ENCODE measurements around the gene CFAP210. TPM values are rescaled to one million over a fixed set of nuclear protein-coding genes. Genes with fewer than 3 reads are reported as not detected.
A peak's percentile ranks its signal among the peaks of the same experiment; 100 is the strongest.

CFAP210 gene
- total and polyA plus RNA-seq, 9 of the 15 experiments (the other 6 are each of a cell fraction or from before 2014, with no cell fraction given): 0.75 to 3.6 (median 1.3) TPM

DNA sequence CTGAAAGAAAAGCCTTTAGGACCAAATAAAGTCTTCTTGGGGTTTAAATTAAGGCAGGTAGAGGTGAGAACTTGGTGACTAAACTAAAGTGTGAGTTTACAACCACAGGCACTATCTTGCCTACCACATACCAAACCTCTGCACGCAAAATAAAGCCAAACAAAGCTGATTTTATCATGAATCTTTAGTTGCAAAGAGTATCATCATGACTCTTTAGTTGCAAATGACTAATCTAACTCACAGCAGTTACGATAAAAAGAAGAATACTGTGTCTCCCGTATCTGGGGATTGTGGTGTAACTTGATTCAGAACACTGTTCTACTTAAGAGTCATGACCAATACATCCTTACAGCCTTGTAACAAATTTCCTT lies 11.2 kb downstream of the CFAP210 start (continued):
- peak in 1 of 2 experiments; percentile 23; a peak in 1 of 4 replicates for TF ChIP-seq KDM1A (IDR thresholded peaks at IDR 0.05)
- TF ChIP-seq, protein P1, sequence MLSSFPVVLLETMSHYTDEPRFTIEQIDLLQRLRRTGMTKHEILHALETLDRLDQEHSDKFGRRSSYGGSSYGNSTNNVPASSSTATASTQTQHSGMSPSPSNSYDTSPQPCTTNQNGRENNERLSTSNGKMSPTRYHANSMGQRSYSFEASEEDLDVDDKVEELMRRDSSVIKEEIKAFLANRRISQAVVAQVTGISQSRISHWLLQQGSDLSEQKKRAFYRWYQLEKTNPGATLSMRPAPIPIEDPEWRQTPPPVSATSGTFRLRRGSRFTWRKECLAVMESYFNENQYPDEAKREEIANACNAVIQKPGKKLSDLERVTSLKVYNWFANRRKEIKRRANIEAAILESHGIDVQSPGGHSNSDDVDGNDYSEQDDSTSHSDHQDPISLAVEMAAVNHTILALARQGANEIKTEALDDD (IDR thresholded peaks at IDR 0.05): peak; percentile 86
- TF ChIP-seq NEUROD1 (IDR thresholded peaks at IDR 0.05; ENCODE audit: borderline replicate concordance, low read depth, low read length, partially characterized antibody): no peak
- peak; percentile 34; the same call in 1 of the 2 replicates for TF ChIP-seq ARID1B (IDR thresholded peaks at IDR 0.05)
- TF ChIP-seq GTF2A2 (tag; IDR thresholded peaks at IDR 0.05): no peak
- TF ChIP-seq, protein P2, sequence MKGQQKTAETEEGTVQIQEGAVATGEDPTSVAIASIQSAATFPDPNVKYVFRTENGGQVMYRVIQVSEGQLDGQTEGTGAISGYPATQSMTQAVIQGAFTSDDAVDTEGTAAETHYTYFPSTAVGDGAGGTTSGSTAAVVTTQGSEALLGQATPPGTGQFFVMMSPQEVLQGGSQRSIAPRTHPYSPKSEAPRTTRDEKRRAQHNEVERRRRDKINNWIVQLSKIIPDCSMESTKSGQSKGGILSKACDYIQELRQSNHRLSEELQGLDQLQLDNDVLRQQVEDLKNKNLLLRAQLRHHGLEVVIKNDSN (CRISPR knock-in tag; IDR thresholded peaks at IDR 0.05): no peak
- TF ChIP-seq, protein P3, sequence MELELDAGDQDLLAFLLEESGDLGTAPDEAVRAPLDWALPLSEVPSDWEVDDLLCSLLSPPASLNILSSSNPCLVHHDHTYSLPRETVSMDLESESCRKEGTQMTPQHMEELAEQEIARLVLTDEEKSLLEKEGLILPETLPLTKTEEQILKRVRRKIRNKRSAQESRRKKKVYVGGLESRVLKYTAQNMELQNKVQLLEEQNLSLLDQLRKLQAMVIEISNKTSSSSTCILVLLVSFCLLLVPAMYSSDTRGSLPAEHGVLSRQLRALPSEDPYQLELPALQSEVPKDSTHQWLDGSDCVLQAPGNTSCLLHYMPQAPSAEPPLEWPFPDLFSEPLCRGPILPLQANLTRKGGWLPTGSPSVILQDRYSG (tag; conservative IDR thresholded peaks at IDR 0.05; ENCODE audit: low read depth): no peak
- TF ChIP-seq, protein P4, sequence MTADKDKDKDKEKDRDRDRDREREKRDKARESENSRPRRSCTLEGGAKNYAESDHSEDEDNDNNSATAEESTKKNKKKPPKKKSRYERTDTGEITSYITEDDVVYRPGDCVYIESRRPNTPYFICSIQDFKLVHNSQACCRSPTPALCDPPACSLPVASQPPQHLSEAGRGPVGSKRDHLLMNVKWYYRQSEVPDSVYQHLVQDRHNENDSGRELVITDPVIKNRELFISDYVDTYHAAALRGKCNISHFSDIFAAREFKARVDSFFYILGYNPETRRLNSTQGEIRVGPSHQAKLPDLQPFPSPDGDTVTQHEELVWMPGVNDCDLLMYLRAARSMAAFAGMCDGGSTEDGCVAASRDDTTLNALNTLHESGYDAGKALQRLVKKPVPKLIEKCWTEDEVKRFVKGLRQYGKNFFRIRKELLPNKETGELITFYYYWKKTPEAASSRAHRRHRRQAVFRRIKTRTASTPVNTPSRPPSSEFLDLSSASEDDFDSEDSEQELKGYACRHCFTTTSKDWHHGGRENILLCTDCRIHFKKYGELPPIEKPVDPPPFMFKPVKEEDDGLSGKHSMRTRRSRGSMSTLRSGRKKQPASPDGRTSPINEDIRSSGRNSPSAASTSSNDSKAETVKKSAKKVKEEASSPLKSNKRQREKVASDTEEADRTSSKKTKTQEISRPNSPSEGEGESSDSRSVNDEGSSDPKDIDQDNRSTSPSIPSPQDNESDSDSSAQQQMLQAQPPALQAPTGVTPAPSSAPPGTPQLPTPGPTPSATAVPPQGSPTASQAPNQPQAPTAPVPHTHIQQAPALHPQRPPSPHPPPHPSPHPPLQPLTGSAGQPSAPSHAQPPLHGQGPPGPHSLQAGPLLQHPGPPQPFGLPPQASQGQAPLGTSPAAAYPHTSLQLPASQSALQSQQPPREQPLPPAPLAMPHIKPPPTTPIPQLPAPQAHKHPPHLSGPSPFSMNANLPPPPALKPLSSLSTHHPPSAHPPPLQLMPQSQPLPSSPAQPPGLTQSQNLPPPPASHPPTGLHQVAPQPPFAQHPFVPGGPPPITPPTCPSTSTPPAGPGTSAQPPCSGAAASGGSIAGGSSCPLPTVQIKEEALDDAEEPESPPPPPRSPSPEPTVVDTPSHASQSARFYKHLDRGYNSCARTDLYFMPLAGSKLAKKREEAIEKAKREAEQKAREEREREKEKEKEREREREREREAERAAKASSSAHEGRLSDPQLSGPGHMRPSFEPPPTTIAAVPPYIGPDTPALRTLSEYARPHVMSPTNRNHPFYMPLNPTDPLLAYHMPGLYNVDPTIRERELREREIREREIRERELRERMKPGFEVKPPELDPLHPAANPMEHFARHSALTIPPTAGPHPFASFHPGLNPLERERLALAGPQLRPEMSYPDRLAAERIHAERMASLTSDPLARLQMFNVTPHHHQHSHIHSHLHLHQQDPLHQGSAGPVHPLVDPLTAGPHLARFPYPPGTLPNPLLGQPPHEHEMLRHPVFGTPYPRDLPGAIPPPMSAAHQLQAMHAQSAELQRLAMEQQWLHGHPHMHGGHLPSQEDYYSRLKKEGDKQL (CRISPR knock-in tag; IDR thresholded peaks at IDR 0.05; ENCODE audit: borderline replicate concordance): no peak
- TF ChIP-seq OTX1 (CRISPR knock-in tag; IDR thresholded peaks at IDR 0.05): no peak
- peak; percentile 88 for TF ChIP-seq SOX6 (IDR thresholded peaks at IDR 0.05)
